DOHH2 (cell line): ENCODE data around the gene CACNA1F.

ENCODE experiments used
- H3F3A ChIP-seq: fragments of 200-600 bp; sonication (generic), shearing (Covaris generic); 2 replicates; pipeline ENCODE4 v1.6.0; 2016; ENCODE audit warnings: antibody characterized with exemption, mild to moderate bottlenecking; ENCODE audit not compliant: control insufficient read depth, insufficient read depth
- H3K27ac ChIP-seq: fragments of 200-600 bp; sonication (generic); 2 replicates; pipeline ENCODE4 v1.5.1; 2014; ENCODE audit warnings: low read depth, mild to moderate bottlenecking, low read length, moderate library complexity
- H3K27me3 ChIP-seq: fragments of 200-600 bp; sonication (generic); 2 replicates; pipeline ENCODE4 v1.6.1; 2014; ENCODE audit warnings: mild to moderate bottlenecking, low read length, mixed read lengths; ENCODE audit not compliant: control insufficient read depth
- H3K36me3 ChIP-seq: fragments of 200-600 bp; sonication (generic); 2 replicates; pipeline ENCODE4 v1.6.1; 2014; ENCODE audit warnings: mild to moderate bottlenecking, low read length, moderate library complexity, mixed read lengths; ENCODE audit not compliant: control insufficient read depth
- H3K4me1 ChIP-seq: fragments of 200-600 bp; sonication (generic); 2 replicates; pipeline ENCODE4 v1.6.1; 2014; ENCODE audit warnings: mild to moderate bottlenecking, low read length, mixed read lengths; ENCODE audit not compliant: control insufficient read depth
- H3K4me2 ChIP-seq: fragments of 200-600 bp; sonication (generic); 2 replicates; pipeline ENCODE4 v1.6.0; 2014; ENCODE audit warnings: mild to moderate bottlenecking, low read length, moderate library complexity
- H3K4me3 ChIP-seq: fragments of 200-600 bp; sonication (generic); 2 replicates; pipeline ENCODE4 v1.5.1; 2014; ENCODE audit warnings: mild to moderate bottlenecking, low read length, mixed read lengths
- H3K79me2 ChIP-seq: fragments of 200-600 bp; sonication (generic); 2 replicates; pipeline ENCODE4 v1.6.1; 2014; ENCODE audit warnings: mild to moderate bottlenecking, low read length, mixed read lengths; ENCODE audit not compliant: control insufficient read depth
- H3K9me2 ChIP-seq: fragments of 200-600 bp; sonication (generic); replicated peaks from 2 replicates; pipeline ENCODE4 v1.6.1; 2014; ENCODE audit warnings: mild to moderate bottlenecking, low read length, mixed read lengths; ENCODE audit not compliant: control insufficient read depth
- H3K9me3 ChIP-seq: fragments of 200-600 bp; sonication (generic); 2 replicates; pipeline ENCODE4 v1.6.1; 2014; ENCODE audit warnings: antibody characterized with exemption, low read length, mixed read lengths; ENCODE audit not compliant: control insufficient read depth, insufficient read depth
- H4K20me1 ChIP-seq: fragments of 200-600 bp; sonication (generic); 2 replicates; pipeline ENCODE4 v1.6.0; 2014; ENCODE audit warnings: low read depth, mild to moderate bottlenecking, antibody characterized with exemption, low read length, moderate library complexity; ENCODE audit not compliant: control insufficient read depth, insufficient read depth
- EZH2phosphoT487 ChIP-seq: fragments of 200-600 bp; sonication (generic); IDR thresholded peaks from 2 replicates; pipeline ENCODE4 v1.6.1; 2017; ENCODE audit warnings: borderline replicate concordance, mild to moderate bottlenecking, antibody characterized with exemption, low read length, moderate library complexity, mixed read lengths
- TF ChIP-seq, protein P1 (sequence below): fragments of 200-600 bp; sonication (generic); IDR thresholded peaks from one replicate; pipeline ENCODE4 v1.5.1; 2014; ENCODE audit warnings: antibody characterized with exemption, mild to moderate bottlenecking, low read depth, low read length; ENCODE audit not compliant: poor library complexity, severe bottlenecking

Gene CACNA1F

DNA sequence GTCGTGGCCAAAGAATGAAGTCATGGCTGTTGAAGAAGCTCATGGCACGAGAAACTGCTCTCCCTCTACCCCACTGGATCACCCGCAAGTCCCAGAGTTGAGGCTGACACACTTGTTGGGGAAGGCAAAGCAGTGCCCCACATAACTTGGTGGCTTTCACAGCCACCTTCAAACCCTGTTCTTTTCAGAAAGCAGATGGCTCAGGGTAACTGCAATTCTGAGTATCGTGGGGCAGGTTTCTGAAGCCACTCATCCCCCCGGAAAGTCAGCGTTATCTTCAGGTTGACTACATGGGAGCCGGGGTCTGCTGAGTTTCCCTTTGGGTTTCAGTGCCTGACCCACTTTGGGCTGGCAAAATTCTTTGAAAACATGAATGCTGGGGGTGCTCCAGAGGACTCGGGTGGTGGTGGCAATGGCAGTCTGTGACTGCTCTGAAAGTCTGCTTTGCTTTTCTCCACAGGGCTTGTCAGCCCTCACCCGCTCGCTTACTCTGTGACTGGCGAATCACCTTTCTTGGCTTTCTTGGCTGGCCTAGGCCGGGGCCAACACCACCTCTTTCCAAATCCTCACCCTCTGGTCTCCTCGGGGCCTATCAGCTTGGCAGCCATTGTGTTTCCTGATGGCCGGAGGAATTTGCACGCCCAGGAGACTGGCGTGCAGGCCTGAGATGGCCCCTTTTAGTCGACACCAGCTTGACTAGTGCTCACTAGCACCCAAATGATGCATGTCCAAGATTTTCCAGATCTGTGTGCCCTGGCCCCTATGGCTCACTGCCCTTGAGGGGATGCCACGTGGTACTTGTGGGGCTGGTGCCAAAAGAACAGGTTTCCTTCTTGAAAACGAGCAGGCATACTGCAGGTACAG is 43.8 kb upstream of the CACNA1F start:
- H3K36me3 ChIP-seq, result peaks cover 6% of the 10 kb centered on the region; the same call in 1 of the 2 replicates

DNA sequence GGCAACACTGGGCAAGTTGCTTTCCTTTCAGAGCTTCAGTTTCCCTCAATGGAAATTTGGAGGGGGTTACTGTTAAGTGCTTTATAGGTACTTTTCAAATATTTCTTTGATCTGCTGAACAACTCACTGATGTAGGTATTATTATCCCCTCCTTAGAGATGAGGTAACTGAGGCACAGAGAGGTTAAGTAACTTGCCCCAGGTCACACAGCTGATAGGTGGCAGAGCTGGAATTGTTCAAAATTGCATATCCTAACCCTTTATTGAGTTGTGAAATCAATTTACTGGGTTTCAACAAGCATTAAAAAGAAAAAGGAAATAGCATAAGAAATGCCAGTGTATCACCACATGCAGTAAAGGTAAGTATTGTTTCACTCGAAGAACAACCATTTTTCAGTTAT is 43.1 kb upstream of the CACNA1F start:
- Histone ChIP-seq H3K36me3 (peaks cover 8% of the 10 kb centered on the region; the same call in 1 of the 2 replicates), H4K20me1 (no peaks in the 10 kb centered on the region), H3F3A (no peaks in the 10 kb centered on the region), H3K27me3 (no peaks in the 10 kb centered on the region), H3K9me2 (no peaks in the 10 kb centered on the region), H3K79me2 (peaks cover 35% of the 10 kb centered on the region), H3K4me2 (no peak overlapping the region), H3K27ac (no peak overlapping the region), H3K9me3 (no peaks in the 10 kb centered on the region), H3K4me1 (peaks cover 15% of the 10 kb centered on the region), H3K4me3 (no peak overlapping the region)
- no peak for TF ChIP-seq EZH2phosphoT487
- TF ChIP-seq, protein P1, sequence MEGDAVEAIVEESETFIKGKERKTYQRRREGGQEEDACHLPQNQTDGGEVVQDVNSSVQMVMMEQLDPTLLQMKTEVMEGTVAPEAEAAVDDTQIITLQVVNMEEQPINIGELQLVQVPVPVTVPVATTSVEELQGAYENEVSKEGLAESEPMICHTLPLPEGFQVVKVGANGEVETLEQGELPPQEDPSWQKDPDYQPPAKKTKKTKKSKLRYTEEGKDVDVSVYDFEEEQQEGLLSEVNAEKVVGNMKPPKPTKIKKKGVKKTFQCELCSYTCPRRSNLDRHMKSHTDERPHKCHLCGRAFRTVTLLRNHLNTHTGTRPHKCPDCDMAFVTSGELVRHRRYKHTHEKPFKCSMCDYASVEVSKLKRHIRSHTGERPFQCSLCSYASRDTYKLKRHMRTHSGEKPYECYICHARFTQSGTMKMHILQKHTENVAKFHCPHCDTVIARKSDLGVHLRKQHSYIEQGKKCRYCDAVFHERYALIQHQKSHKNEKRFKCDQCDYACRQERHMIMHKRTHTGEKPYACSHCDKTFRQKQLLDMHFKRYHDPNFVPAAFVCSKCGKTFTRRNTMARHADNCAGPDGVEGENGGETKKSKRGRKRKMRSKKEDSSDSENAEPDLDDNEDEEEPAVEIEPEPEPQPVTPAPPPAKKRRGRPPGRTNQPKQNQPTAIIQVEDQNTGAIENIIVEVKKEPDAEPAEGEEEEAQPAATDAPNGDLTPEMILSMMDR, result no peak

More for the DNA sequence above, 43.8 kb upstream of the CACNA1F start:
- no peaks in the 10 kb centered on the region for H3K27me3 ChIP-seq
- no peaks in the 10 kb centered on the region for H3K9me2 ChIP-seq
- peaks cover 8% of the 10 kb centered on the region for H3K4me1 ChIP-seq
- H3F3A ChIP-seq, result no peaks in the 10 kb centered on the region
- no peak overlapping the region for H3K27ac ChIP-seq
- peaks cover 28% of the 10 kb centered on the region for H3K79me2 ChIP-seq
- no peaks in the 10 kb centered on the region for H3K9me3 ChIP-seq
- H3K4me2 ChIP-seq, result no peak overlapping the region
- no peaks in the 10 kb centered on the region for H4K20me1 ChIP-seq
- no peak for TF ChIP-seq EZH2phosphoT487
- TF ChIP-seq, protein P1, result no peak
- H3K4me3 ChIP-seq, result no peak overlapping the region

DNA sequence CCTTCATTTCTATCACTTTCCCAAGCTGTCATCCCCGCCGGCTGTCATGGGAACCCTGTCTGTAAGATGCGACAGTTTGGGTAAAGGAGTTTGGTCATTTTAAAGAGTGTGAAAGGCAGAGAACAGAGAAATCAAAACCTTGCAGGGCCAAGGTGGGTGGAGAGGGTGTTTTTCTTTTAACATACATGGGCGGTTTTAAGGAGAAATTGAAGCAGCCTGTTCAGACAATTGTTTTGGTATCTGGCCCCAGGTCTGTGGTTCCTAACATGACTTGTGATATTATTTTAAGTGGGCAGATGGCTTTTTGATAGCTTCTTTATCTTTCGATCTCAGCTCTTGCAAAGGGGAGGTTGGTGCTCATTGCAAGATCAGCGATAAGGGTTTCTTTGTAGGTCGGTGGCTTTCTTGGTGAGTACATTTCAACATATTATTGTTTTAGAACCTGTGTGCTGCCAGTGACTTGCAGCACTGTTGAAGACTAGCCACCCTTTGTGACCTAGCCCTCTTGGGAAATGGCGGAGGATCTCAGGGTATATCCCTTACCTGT is 40.1 kb upstream of the CACNA1F start:
- Histone ChIP-seq H3F3A (no peaks in the 10 kb centered on the region), H3K79me2 (peaks cover 48% of the 10 kb centered on the region), H3K4me3 (no peak overlapping the region), H3K36me3 (peaks cover 8% of the 10 kb centered on the region; the same call in 1 of the 2 replicates), H4K20me1 (no peaks in the 10 kb centered on the region), H3K9me2 (no peaks in the 10 kb centered on the region), H3K9me3 (no peaks in the 10 kb centered on the region), H3K27me3 (no peaks in the 10 kb centered on the region), H3K27ac (no peak overlapping the region), H3K4me1 (peaks cover 27% of the 10 kb centered on the region), H3K4me2 (no peak overlapping the region)
- TF ChIP-seq EZH2phosphoT487, result no peak

DNA sequence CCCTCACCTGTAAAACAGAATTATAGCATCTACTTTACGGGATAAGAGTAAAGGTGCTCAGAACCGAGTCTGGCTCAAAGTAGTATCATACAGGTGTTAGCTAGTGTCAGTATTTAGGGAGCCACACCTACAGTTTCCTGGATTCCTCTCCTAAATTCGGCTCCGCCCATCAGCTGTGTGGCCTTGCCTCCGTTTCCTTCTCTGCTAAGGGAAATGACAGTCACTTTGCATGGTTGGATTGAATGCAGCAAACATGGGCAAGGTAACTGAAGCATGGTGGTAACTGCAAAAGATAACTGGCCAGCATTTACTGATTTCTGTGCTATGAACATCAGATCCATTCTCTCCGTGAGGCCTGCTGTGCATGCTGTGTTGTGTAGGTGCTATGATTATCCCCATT is 39.3 kb upstream of the CACNA1F start:
- Histone ChIP-seq H3K36me3 (peaks cover 8% of the 10 kb centered on the region; the same call in 1 of the 2 replicates), H3K79me2 (peaks cover 46% of the 10 kb centered on the region), H4K20me1 (no peaks in the 10 kb centered on the region), H3K27me3 (no peaks in the 10 kb centered on the region), H3K27ac (no peak overlapping the region), H3K4me1 (peaks cover 30% of the 10 kb centered on the region), H3K4me2 (peak overlapping the region; percentile 79), H3K9me2 (no peaks in the 10 kb centered on the region), H3K4me3 (peak overlapping the region; percentile 85), H3F3A (no peaks in the 10 kb centered on the region), H3K9me3 (no peaks in the 10 kb centered on the region)
- TF ChIP-seq EZH2phosphoT487, result no peak
- TF ChIP-seq, protein P1, result no peak
